Liver (tissue), 9 donors: ENCODE results near the gene CHN2. TPM values are rescaled to one million over a fixed set of nuclear protein-coding genes. Genes with fewer than 3 reads are reported as not detected.

Experiments
- DNase-seq: peaks from one replicate; pipeline ENCODE4 v3.0.0-alpha.2; 2017; ENCODE audit warnings: low spot score
- H3K27ac ChIP-seq, 2 donors: one replicate each; pipeline ENCODE4 v1.7.0; 2013; ENCODE audit warnings: inconsistent platforms in 2 of 2, low read length in 2 of 2, control low read depth in 1 of 2, low read depth in 1 of 2, mild to moderate bottlenecking in 1 of 2
- H3K27me3 ChIP-seq, 4 donors: one replicate each; pipeline versions ENCODE4 v1.6.1 to v1.7.0; 2013; ENCODE audit warnings: low read length in 3 of 4, inconsistent platforms in 1 of 4, mild to moderate bottlenecking in 1 of 4, moderate library complexity in 1 of 4; ENCODE audit not compliant: control insufficient read depth in 4 of 4, insufficient read depth in 4 of 4
- H3K36me3 ChIP-seq, 4 donors: one replicate each; pipeline versions ENCODE4 v1.6.1 to v1.7.0; 2013; ENCODE audit warnings: low read length in 3 of 4, mild to moderate bottlenecking in 3 of 4, low read depth in 1 of 4, moderate library complexity in 1 of 4; ENCODE audit not compliant: control insufficient read depth in 4 of 4, insufficient read depth in 3 of 4
- H3K4me1 ChIP-seq, 4 donors: one replicate each; pipeline versions ENCODE4 v1.6.1 to v1.7.0; 2013; ENCODE audit warnings: low read length in 3 of 4, mild to moderate bottlenecking in 3 of 4, moderate library complexity in 1 of 4; ENCODE audit not compliant: control insufficient read depth in 4 of 4, insufficient read depth in 4 of 4
- H3K4me3 ChIP-seq, 3 donors: one replicate each; pipeline versions ENCODE4 v1.6.1 to v1.7.0; 2013; ENCODE audit warnings: low read length in 3 of 3, control low read depth in 1 of 3, low read depth in 1 of 3, mild to moderate bottlenecking in 1 of 3
- H3K9ac ChIP-seq, 2 donors: one replicate each; pipeline ENCODE4 v1.7.0; 2013; ENCODE audit warnings: low read length in 2 of 2, mild to moderate bottlenecking in 2 of 2, moderate library complexity in 2 of 2, control low read depth in 1 of 2, low read depth in 1 of 2
- H3K9me3 ChIP-seq, 4 donors: one replicate each; pipeline versions ENCODE4 v1.6.1 to v1.7.0; 2013; ENCODE audit warnings: low read length in 3 of 4; ENCODE audit not compliant: control insufficient read depth in 4 of 4
- ATF3 ChIP-seq: IDR thresholded peaks from 2 replicates; pipeline ENCODE4 v1.6.1; 2016; ENCODE audit warnings: antibody characterized with exemption
- CTCF ChIP-seq: fragments of 150-350 bp; IDR thresholded peaks from 2 replicates; pipeline ENCODE4 v1.5.1; 2017; ENCODE audit warnings: improper control_type of control experiment, low read depth, low read length; ENCODE audit not compliant: missing input control
- EGR1 ChIP-seq, 2 donors: IDR thresholded peaks; 2 replicates each; pipeline ENCODE4 v1.6.1; 2016 to 2018; ENCODE audit warnings: antibody characterized with exemption in 2 of 2, low read depth in 2 of 2
- FOXA1 ChIP-seq: IDR thresholded peaks from 2 replicates; pipeline ENCODE4 v1.6.1; 2016; ENCODE audit warnings: antibody characterized with exemption
- FOXA2 ChIP-seq: IDR thresholded peaks from 2 replicates; pipeline ENCODE4 v1.6.1; 2016; ENCODE audit warnings: antibody characterized with exemption
- GABPA ChIP-seq, 2 donors: IDR thresholded peaks in 1 of 2; conservative IDR thresholded peaks in 1 of 2; 2 replicates each; pipeline ENCODE4 v1.6.1; 2016; ENCODE audit warnings: antibody characterized with exemption in 2 of 2, mild to moderate bottlenecking in 1 of 2, moderate library complexity in 1 of 2
- HNF4A ChIP-seq, 2 donors: conservative IDR thresholded peaks; 2 replicates each; pipeline ENCODE4 v1.6.1; 2016; ENCODE audit warnings: antibody characterized with exemption in 2 of 2, mild to moderate bottlenecking in 2 of 2
- HNF4G ChIP-seq: IDR thresholded peaks from 2 replicates; pipeline ENCODE4 v1.6.1; 2016; ENCODE audit warnings: antibody characterized with exemption
- JUND ChIP-seq, 2 donors: IDR thresholded peaks; 2 replicates each; pipeline ENCODE4 v1.6.1; 2016; ENCODE audit warnings: antibody characterized with exemption in 2 of 2
- MAX ChIP-seq: IDR thresholded peaks from 2 replicates; pipeline ENCODE4 v1.6.1; 2016; ENCODE audit warnings: antibody characterized with exemption
- NR2F2 ChIP-seq: IDR thresholded peaks from 2 replicates; pipeline ENCODE4 v1.6.1; 2016; ENCODE audit warnings: antibody characterized with exemption
- RAD21 ChIP-seq, 2 donors: IDR thresholded peaks; 2 replicates each; pipeline ENCODE4 v1.6.1; 2016; ENCODE audit warnings: antibody characterized with exemption in 2 of 2, mild to moderate bottlenecking in 2 of 2
- REST ChIP-seq: IDR thresholded peaks from 2 replicates; pipeline ENCODE4 v1.6.1; 2016; ENCODE audit warnings: antibody characterized with exemption, mild to moderate bottlenecking
- RXRA ChIP-seq, 2 donors: IDR thresholded peaks; 2 replicates each; pipeline ENCODE4 v1.6.1; 2017 to 2018; ENCODE audit warnings: antibody characterized with exemption in 2 of 2, mild to moderate bottlenecking in 1 of 2
- SP1 ChIP-seq: IDR thresholded peaks from 2 replicates; pipeline ENCODE4 v1.6.1; 2018; ENCODE audit warnings: antibody characterized with exemption, mild to moderate bottlenecking
- TAF1 ChIP-seq: conservative IDR thresholded peaks from 2 replicates; pipeline ENCODE4 v1.6.1; 2016; ENCODE audit warnings: antibody characterized with exemption, mild to moderate bottlenecking
- YY1 ChIP-seq: IDR thresholded peaks from 2 replicates; pipeline ENCODE4 v1.6.1; 2016; ENCODE audit warnings: antibody characterized with exemption, mild to moderate bottlenecking
- WGBS: extraction: QIAGEN DNeasy Blood & Tissue Kit; methylation state at CpG from one replicate; pipeline ENCODE4 v1.1.7; 2013; 5-methylcytosine and 5-hydroxymethylcytosine counted together
- polyA plus RNA-seq, 2 donors: library from polyadenylated mRNA; stranded (reverse) in 1 of 2; unstranded in 1 of 2; fragments of 200-250 nt in 1 of 2; fragments of >200 nt in 1 of 2; fragmentation: Nextera tagmentation in 1 of 2; extraction: Ambion mirVana in 1 of 2; gene quantifications; one replicate each; pipeline versions ENCODE4 v1.2.1 to v1.2.3, GENCODE V29; 2013 to 2015
- total RNA-seq, 2 donors: library from RNA; depleted of rRNA; stranded (reverse); fragments of >200 nt; gene quantifications; one replicate each; pipeline ENCODE4 v1.2.3, GENCODE V29; 2014
- donor health status: healthy.
- donor health status: healthy.
- donor health status: healthy.
- donor health status: healthy.
- donor health status: healthy.

CHN2 gene
- total and polyA plus RNA-seq, 4 donors: 8.3 to 25.4 (median 17.8) TPM

GRCh38 chr7:29281782-29282541, 87.4 kb downstream of the CHN2 start:
- Histone ChIP-seq H3K27ac (peak overlapping the region; percentile 37 to 71), H3K4me1 (peaks cover 5 to 53% (median 31%) of the 10 kb centered on the region in 4 donors)
- DNase-seq: peak; percentile 47

More at GRCh38 chr7:29281782-29282541, 87.4 kb downstream of the CHN2 start:
- H3K36me3 ChIP-seq: no peaks in the 10 kb centered on the region
- no peak overlapping the region for H3K4me3 ChIP-seq
- no peaks in the 10 kb centered on the region for H3K27me3 ChIP-seq
- TF ChIP-seq TAF1 (no peak), FOXA1 (no peak), SP1 (peak; percentile 31), RXRA (IDR thresholded peaks at IDR 0.05) (no peak), RAD21 (IDR thresholded peaks at IDR 0.05) (peak in 1 of 2 donors; percentile 15), CTCF (no peak), YY1 (no peak), HNF4G (no peak), GABPA (IDR thresholded peaks at IDR 0.05 in 1 of 2, conservative IDR thresholded peaks at IDR 0.05 in 1 of 2) (no peak), HNF4A (conservative IDR thresholded peaks at IDR 0.05) (peak; percentile 11 to 22), NR2F2 (no peak), EGR1 (IDR thresholded peaks at IDR 0.05; ENCODE audit: low read depth in 2 of 2) (no peak), MAX (no peak), ATF3 (no peak), REST (no peak), JUND (IDR thresholded peaks at IDR 0.05) (no peak), FOXA2 (no peak)
- H3K9ac ChIP-seq: no peak overlapping the region
- H3K9me3 ChIP-seq: no peaks in the 10 kb centered on the region
- 54% methylated on average over 12 of the region's 12 CpGs for WGBS
